Measurements from ENCODE around the gene MYBL2.

GRCh38 chr20:43655937-43656336 lies 11.0 kb upstream of the MYBL2 start:
- TF ChIP-seq POLR2AphosphoS5 (IDR thresholded peaks at IDR 0.05; ENCODE audit: low read depth, low read length): no peak
- TF ChIP-seq POLR2A (IDR thresholded peaks at IDR 0.05; ENCODE audit: low read depth, low read length): no peak

Measured in GM12892 (cell line).